GM21360 (cell line): ENCODE data around the gene ZNF385B.
"Not testable (repeated sequence)": the region's sequence is repeated elsewhere in the genome, so short reads cannot be mapped to it uniquely, and the experiment has no call there.

Source experiments
- ATAC-seq: cut with Tn5 transposase; IDR thresholded peaks from one replicate; pipeline ENCODE4 v1.9.1; 2021; ENCODE audit warnings: mild to moderate bottlenecking, moderate library complexity; ENCODE audit not compliant: unreplicated experiment

The ZNF385B gene

DNA sequence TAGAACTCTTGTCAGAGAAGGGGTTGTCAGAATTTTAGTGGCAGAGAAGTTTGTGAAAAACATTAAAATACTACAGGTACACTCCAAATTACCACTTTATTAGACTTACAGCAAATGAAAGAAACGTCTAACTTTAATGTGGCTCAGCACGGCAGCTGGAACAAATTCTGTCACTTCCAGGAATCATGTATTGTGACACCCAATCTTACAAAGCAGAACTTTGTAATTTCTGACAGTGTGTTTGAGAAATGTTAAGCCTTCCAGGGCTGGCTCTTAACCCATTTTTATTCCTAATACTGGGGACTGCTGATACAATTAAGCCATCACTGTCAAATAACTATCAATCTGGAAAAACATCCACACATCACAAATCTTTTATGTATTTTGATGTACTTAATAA, 216.4 kb downstream of the ZNF385B start:
- ATAC-seq, result no peak

DNA sequence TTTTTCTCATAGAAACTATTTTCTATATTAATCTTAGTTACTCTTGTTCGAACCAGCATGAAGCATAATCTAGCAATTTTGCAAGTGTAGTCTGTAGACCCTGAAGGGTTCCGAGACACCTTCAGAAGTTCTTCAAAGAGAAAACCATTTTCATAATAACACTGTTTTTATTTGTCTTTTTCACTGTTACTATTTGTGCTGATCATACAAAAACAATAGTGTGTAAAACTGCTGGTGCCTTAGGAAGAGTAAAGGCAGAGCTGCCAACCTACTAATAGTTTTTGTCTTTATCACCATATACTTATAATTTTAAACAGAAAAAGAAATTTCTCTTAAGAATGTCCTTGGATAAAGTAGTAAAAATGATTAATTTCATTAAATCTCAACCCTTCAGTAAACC, 218.9 kb downstream of the ZNF385B start:
- ATAC-seq, result no peak

DNA sequence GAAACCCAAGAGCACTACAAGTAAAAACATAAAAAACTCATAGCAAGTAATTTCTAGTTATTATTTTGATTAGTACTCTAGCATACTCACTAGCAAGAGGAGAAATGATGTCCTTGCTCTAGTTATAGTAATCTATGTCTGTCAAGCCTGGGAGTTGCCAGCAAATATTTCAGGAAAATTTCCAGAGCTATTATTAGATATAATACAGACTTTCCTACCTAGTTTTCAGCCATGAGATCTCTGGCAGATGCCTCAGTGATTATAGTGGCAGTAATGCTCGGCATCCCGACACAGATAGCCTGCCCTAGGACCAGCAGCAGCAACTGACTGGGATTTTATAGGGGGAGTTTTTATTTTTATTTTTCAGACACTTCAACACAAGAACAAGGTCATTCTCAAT, 224.4 kb downstream of the ZNF385B start:
- no peak for ATAC-seq

DNA sequence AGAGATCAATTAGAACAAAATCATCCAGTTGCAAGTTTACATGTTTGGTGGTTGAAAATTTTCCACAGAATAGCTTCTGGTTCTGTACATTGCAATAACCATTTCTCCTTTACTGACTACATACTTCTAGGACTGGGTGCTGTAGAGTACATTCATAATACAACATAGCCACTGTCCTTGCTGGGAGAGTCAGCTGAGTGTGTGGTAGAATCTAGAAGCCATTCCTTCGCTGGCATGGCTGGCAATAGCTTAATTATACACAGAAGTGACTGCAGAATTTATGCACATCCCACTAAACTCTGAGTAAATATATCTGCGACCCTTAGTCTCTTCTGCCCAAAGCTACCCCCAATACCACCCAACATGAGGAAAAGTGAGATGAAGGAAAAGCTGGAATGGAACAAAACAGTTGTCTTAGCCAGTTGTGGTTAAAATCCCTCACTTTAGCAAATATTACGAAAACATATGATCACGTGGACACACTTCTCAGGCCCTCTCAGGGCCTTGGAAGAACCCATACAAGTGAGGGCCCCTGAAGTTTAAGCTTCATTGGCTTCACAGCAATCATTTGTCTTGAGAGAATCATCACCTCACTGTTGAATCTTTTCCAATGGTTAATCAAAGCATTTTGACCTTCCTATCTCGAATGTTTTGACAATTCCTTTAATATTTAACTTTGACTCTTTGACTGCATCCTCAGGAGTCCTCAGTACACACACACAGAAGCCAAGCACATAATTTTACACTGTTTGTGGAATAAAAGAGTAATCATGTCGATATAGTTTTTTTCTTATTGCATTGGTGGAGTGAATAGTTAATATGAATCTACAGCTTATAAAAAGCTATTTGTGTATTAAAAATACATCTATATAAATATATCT, 225.1 kb downstream of the ZNF385B start:
- no peak for ATAC-seq

DNA sequence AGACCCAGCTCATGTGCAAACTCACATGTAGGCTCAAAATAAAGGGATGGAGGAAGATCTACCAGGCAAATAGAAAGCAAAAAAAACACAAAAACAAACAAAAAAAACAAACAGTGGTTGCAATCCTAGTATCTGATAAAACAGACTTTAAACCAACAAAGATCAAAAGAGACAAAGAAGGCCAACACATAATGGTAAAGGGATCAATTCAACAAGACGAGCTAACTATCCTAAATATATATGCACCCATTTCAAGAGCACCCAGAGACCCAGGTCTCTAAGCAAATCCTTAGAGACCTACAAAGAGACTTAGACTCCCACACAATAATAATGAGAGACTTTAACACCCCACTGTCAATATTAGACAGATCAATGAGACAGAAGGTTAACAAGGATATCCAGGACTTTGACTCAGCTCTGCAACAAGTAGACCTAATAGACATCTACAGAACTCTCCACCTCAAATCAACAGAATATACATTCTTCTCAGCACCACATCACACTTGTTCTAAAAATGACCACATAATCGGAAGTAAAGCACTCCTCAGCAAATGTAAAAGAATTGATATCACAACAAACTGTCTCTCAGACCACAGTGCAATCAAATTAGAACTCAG, 229.5 kb downstream of the ZNF385B start:
- not testable (repeated sequence) for ATAC-seq

DNA sequence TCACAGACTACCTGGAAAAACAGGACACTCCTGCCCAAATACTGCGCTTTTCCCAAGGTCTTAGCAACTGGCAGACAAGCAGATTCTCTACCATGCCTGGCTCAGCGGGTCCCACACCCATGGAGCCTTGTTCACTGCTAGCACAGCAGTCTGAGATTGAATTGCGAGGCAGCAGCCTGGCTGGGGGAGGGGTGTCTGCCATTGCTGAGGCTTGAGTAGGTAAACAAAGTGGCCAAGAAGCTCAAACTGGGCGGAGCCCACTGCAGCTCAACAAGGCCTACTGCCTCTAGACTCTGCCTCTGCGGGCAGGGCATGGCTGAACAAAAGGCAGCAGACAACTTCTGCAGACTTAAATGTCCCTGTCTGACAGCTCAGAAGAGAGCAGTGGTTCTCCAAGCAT, 231.6 kb downstream of the ZNF385B start:
- ATAC-seq, result not testable (repeated sequence)

DNA sequence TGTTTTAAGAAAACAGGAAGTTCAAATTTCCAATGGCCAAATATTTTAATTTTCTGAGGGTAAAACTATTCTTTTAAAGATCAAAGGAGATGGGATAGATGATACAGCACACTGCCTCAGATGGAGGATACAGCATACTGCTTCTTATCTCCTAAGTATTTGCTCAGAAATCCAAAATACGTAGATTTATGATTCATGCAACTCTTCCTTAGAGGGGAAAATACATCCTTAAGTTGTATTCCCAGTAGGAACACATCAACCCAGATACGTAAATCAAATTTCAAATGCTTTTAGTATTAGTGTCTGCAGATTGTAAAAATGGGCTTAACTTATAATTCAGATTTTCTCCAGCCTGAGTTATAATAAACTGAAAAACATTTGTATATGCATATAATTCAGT, 235.2 kb downstream of the ZNF385B start:
- ATAC-seq, result no peak

DNA sequence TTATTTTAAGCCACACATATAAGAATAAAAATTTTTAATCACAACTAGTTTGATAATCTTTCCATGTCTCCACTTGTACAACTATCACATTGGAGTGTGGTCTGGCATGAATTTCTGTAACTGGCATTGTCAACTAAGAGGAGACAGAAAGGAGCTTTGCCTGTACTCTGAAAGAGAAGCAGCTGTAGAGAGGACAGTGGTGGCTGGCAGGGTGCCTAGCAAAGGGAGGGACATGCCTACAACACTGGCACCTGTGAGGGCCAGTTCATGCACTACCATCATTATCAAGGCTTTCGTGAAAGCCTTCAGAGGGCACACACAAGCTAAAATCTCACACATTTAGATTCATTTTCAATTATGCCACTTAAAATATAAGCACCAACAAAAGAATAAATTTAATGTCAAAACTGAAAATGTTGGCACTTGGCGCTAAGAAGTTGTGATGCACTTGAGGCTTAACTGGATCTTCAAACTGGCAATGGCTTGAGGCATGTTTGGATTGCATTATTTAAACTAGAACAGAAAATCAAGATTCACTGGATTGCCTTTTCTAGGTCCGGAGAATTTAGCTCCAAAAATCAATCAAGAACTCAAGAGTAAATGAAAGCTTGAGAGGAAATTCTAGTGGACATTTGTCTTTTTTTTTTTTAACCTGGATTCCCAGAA, 238.6 kb downstream of the ZNF385B start:
- no peak for ATAC-seq

DNA sequence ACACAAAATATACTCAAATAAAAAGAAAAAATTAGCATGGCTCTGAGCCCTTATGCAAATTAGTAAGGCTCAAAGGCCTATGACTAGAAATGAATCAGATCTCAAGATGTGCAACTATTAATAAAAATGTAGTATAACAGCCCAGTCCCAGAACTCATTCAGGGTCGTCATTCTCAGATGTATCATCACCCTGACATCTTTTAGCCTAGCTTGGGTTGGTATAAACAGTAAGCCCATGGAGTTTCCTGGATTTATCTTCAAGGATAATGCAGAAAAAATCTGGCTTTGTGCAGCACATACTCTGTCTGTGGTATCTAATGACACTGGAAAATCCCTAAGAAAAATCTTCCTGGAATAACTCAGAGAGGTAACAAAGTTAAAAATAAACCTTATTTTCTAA, 239.3 kb downstream of the ZNF385B start:
- no peak for ATAC-seq

DNA sequence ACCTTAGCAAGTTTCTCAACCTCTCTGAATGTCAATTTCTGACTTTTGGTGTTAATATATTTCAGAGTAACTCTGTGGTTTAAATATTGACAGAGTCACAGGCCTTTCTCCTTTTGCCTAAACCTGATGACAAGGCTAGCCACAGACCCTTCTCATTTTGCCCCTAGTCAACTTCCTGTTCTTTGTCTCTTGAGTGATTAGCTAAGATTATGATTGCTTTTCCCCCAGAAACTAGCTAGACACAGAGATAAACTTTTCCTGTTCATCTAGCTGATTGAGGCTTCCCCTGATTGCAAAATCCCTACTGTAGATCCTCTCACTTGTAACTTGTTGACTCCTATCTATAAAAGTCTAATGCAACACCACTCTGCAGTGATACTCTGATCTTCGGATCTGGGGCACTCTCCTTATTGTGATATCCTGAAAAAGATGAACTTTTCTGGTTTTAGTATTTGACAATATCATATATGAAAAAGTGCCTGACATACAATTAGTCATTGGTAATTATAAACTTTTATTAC, 241.4 kb downstream of the ZNF385B start:
- no peak for ATAC-seq

DNA sequence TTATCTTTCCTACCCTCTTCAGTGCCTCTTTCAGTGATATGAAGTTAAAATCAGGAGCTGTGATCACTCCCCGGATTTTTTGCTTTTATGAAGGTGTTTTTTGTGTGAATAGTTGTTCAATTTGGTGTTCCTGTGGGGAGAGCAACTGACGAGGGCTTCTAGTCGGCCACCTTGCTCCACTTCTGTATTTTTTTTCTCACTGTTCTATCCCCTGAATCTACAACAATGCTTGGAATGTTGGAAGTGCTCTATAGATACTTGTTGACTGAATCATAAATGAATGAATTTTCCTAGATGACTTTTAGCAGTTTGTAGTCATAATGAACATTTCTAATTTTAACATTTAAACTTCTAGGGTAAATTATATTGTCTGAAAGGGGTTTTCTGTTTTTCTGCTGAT, 247.3 kb downstream of the ZNF385B start:
- no peak for ATAC-seq

DNA sequence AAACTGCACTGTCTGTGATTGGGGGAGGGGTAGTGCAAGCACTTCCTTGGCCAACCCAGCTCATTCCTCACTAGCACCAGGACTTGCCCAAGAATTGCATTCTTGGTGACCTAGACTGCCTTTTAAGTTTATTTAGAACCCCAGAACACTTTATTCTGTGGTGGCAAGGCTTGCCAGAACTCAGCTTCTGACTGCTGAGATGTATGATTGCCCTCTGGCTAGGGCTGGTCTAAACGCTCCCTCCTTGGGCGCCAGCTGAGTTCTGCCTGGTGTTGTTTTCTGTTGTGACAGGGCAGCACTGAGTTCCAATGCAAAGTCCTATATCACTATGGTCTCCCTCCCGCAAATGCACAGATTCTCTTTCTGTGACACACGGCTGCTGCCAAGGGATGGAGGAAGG, 247.7 kb downstream of the ZNF385B start:
- no peak for ATAC-seq

DNA sequence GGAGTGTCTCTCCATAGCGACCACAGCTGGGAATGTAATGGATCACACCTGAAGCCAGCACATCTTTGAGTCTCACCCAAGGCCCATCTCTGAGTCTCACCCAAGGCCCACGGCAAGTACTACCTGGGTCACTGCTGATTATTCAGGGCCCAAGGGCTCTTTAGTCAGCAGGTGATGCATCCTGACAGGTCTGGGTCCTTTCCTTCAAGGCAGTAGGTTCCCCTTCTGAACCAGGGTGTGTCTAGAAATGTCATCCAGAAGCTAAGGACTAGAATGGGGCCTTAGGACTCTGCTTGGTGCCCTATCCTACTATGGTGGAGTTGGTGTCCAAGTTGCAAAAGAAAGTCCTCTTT, 248.1 kb downstream of the ZNF385B start:
- ATAC-seq, result no peak

DNA sequence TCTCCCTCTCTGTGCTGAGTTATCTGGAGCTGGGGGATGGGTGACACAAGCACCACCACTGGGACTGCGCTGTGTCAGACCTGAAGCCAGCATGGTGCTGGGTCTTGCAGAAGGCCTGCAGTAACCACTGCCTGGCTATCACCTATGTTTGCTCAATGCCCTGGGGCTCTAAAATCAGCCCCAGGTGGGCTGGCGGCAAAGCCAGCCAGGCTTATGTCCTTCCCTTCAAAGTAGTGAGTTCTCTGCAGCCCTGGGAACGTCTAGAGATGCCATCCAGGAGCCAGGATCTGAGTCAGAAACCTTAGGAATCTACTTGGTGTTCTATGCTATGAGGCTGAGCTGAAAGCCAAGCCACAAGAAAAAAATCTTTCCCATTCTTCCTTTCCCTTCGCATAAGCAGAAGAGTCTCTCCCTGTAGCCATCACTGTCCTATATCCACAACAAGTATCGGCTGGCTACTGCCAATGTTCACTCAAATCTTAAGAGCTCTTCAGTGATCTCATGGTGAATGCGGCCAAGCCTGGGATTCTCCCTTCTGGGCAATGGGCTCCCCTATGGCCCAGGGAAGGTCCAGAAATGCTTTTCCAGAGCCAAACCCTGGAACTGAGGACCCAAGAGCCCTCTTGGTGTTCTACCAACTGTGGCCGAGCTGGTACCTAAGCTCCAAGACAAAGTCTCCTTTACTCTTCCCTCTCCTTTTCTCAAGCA, 248.7 kb downstream of the ZNF385B start:
- no peak for ATAC-seq

DNA sequence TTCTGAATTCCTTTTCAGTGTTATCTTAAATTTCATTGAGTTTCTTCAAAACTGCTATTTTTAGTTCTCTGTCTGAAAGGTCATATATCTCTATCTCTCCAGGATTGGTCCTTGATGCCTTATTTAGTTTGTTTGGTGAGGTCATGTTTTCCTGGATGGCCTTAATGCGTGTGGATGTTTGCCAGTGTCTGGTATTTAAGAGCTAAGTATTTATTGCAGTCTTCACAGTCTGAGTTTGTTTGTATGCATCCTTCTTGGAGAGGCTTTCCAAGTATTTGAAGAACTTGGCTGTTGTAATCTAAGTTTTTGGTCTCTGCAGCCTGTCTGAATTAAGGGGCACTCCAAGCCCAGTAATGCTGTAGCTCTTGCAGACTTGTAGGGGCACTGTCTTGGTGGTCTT, 249.3 kb downstream of the ZNF385B start:
- no peak for ATAC-seq

DNA sequence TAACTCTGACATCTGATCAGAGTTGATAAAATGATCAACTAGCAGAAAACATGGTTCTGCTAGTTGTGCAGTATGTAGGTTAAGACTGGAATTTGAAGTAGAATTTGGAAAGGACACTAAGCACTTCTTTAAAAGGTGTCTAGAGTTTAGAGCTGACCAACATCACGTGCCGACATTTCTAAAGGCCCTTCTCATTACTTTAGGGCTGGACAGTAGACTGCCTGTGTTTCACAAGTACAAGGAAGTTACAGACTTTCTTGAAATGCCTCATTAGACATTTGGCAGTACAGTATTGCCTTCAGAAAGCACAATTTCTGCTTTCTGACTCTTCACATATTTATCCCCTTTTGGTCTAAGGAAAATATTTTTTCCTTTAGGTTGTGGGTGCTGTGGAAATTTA, 255.3 kb downstream of the ZNF385B start:
- no peak for ATAC-seq

DNA sequence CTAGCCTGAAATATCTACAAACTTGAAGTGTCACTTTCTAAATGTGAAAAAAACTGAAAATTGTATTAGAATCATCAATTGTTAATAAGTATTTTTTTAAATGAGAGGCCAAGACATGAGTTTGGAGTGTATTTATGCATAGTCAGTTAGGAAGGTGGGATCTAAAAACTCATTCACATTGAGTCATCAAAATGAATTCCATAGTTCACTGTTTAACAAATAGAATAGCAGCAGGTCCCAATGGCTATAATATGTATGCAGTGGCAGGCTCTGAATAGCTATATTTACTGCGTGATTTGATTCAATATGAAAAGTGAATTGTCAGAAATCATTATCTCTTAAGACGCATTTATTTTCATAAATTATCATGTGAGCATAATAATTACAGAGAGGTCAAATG, 256.1 kb downstream of the ZNF385B start:
- no peak for ATAC-seq

DNA sequence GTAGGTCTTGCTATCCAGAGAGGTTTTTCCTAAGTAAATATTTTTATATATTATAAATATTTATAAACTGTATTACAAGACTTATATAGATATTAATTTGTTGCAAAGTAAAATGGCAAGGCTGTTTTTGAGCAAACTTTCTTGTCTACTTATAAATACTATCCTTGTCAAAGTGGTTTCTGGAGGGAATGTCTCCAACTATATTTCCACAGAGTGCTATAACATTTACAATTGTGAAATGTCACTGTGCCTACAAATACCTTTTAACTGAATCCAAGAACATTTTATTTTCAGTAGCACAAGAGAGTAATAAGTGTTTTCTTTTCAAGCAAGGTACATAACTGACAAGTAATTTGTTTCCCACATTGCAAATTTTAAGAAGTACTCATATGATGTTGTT, 256.8 kb downstream of the ZNF385B start:
- ATAC-seq, result no peak

DNA sequence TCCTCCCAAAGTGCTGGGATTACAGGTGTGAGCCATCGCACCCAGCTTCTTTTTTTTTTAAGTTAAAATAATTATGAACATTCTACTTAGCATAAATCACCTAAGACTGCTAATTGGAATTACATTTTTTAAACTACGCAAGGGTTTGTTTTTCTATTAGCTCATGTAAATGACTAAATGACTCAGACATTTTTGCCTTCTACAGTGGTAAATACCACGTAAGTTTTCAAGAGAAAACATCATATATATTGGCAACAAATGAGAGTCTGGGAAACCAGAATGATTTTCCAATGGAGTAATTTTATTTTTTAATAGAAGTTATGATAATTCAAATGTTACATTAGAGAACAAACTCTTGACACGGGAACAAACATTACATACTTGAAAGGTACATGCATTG, 259.0 kb downstream of the ZNF385B start:
- ATAC-seq, result no peak

DNA sequence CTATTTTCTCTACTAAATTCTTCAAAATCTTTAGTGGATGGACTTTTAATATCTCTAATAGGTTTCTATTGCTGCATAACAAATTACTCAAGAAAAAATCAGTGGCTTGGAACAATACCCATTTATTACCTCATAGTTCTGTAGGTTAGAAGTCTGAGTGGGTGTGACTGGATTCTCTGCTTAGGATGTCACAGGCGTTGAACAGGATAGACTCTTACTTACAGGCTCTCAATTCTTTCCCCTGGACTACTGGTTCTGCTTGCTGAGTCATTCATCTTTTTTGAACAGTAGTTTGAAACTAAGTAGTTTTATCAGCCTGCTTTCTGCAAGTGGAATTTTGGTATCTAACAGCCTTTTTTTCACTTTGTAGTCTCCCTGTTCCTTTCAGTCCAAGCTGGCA, 265.4 kb downstream of the ZNF385B start:
- no peak for ATAC-seq

DNA sequence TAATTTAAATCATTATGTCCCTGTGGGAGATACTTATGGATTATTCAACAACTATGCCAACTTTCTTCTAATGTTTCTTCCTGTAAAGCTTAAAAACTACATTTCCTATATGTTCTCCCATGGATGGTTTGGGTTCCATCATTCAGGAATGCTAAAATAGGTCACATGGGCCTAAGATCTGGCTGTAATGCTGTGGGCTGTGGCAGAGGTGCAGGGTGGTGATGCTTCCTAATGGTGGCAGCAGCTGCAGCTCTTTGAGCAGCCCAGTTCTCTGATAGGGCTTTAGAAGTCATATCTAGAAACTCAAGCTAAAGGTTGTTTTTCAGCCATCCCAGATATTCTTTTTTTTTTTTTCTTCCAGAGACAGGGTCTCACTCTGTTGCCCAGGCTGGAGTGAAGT, 266.1 kb downstream of the ZNF385B start:
- no peak for ATAC-seq
